DMS53 treated with DMSO at 0.1 percent for 48 hours (cell line): ENCODE measurements around the gene FBLN5.
"Not testable (repeated sequence)": the region's sequence is repeated elsewhere in the genome, so short reads cannot be mapped to it uniquely, and the experiment has no call there.

Experiments used
- DNase-seq: peaks from one replicate; lab custom pipeline; 2025; ENCODE audit not compliant: unreplicated experiment; lab: John Stamatoyannopoulos, UW

FBLN5 gene

GRCh38 chr14:91886961-91887360 lies 60.5 kb downstream of the FBLN5 start:
- no peak for DNase-seq

GRCh38 chr14:91885839-91886238 lies 61.7 kb downstream of the FBLN5 start:
- DNase-seq, result no peak

- DNase-seq, result no peak
These were observed 62.3 kb downstream of the FBLN5 start for GRCh38 chr14:91885113-91885712.

GRCh38 chr14:91884664-91885063 lies 62.8 kb downstream of the FBLN5 start:
- no peak for DNase-seq

GRCh38 chr14:91883753-91884152 lies 63.7 kb downstream of the FBLN5 start:
- DNase-seq, result no peak

GRCh38 chr14:91882776-91883175 lies 64.7 kb downstream of the FBLN5 start:
- DNase-seq, result no peak

- DNase-seq, result no peak
These were observed 65.1 kb downstream of the FBLN5 start for GRCh38 chr14:91882369-91882768.

- DNase-seq, result no peak
These were observed 68.3 kb downstream of the FBLN5 start for GRCh38 chr14:91879196-91879595.

GRCh38 chr14:91878274-91878673 lies 69.2 kb downstream of the FBLN5 start:
- no peak for DNase-seq

GRCh38 chr14:91877376-91877915 lies 70.0 kb downstream of the FBLN5 start:
- DNase-seq, result no peak

- no peak for DNase-seq
These were observed 71.0 kb downstream of the FBLN5 start for GRCh38 chr14:91876492-91876891.

- DNase-seq, result peak; percentile 53
These were observed 71.8 kb downstream of the FBLN5 start for GRCh38 chr14:91875525-91876286.

- DNase-seq, result no peak
These were observed 73.8 kb downstream of the FBLN5 start for GRCh38 chr14:91873471-91874415.

GRCh38 chr14:91872517-91873470 lies 74.7 kb downstream of the FBLN5 start:
- peak; percentile 7 for DNase-seq

GRCh38 chr14:91872011-91872501 lies 75.4 kb downstream of the FBLN5 start:
- DNase-seq, result no peak

GRCh38 chr14:91871401-91871800 lies 76.1 kb downstream of the FBLN5 start:
- not testable (repeated sequence) for DNase-seq

GRCh38 chr14:91870890-91871289 lies 76.6 kb downstream of the FBLN5 start:
- DNase-seq, result no peak

GRCh38 chr14:91870001-91870400 lies 77.5 kb downstream of the FBLN5 start:
- DNase-seq, result peak; percentile 5

- no peak for DNase-seq
These were observed 77.9 kb downstream of the FBLN5 start for GRCh38 chr14:91869556-91869955.
